ENCODE data around the gene FAM120A.

Gene FAM120A

DNA sequence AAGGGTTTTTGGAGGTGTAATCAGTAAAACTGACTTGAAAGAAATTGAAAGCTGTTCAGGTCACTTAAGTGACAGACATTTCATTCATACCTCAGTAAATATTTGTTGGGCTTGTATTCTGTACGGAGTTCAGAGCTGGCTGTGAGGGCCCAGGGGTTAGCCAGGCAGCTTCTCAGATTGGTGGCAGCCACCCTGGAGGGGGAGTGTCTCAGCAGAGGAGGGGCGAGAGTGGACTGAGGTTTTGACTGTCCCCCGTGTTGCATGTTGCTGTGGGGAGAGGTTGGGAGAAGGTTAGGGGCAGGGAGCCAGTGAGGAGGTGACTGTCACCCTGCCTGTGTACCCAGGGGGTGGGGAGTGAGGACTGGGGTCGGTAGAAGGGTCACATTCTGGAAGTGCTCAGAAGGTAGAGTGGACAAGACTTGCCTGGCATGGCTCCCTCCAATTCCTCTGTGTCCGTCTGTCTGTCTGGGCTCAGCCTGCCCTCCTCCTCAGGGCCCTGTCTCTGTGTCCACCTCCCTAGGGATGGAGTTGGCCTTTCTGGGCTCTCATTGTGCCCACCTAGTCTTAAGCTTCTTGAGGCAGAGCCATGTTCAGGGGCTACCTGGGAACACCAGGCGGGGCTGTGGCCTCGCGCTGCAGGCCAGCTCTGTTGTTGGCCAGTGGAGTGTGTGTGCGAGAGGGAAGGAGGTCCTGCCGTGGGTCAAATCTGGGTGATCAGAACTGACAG, 129.3 kb downstream of the FAM120A start:
- no peak for DNase-seq

DNA sequence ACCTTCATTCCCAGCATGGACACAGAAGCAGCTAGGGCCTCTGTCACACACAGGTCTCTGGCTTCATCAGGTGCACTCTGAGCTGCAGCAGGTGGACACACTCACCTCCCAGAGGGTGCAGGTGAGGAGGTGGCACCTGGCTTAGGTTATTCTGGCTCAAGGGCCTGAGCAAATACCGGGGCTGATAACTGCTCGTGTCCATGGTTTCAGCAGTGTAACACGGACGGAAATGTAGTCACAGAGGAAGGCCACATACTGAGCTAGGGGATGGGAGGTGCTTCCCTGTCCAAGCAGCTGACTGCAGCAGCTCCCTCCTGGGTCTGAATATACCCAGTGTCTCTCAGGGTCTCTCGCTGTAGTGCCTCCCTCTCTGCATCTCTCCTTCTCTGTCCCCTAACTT, 130.6 kb downstream of the FAM120A start:
- no peak for DNase-seq

DNA sequence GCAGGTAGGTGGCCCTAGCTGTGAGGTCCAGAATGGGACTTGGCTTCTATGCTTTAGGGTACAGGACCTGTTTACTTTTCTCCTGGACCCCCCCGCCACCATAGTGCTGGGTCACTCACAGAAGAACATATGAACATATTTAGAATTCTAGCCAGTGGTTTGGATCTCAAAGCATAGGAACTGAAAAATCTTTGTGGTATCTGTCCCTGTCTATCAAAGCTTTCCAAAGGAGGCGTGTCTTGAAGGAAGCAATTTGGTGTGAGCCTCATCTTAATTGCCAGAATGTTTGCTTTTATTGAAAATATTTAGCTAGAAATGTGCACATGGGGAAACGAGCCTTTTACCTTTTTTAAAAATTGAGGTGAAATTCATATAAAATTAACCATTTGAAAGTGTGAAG, 131.1 kb downstream of the FAM120A start:
- no peak for DNase-seq

DNA sequence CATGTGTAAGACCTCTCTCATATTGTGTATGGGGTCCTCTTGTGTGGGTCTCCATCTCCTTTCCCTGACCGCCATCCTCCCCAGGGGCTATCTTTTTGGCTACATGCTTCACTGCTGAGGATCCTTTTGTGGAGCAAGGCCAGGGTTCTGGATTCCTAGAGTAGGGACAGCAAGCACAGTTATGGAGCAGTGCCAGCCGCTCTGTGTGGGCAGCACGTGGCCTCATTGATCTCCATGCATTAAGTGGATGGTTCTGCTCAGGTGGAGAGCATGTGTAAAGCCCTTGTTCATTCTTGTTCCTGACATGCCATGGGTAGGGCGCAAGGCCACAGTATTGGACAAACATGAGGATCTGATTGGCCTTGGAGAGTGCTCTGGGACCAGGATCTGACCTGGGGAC, 133.8 kb downstream of the FAM120A start:
- no peak for DNase-seq

DNA sequence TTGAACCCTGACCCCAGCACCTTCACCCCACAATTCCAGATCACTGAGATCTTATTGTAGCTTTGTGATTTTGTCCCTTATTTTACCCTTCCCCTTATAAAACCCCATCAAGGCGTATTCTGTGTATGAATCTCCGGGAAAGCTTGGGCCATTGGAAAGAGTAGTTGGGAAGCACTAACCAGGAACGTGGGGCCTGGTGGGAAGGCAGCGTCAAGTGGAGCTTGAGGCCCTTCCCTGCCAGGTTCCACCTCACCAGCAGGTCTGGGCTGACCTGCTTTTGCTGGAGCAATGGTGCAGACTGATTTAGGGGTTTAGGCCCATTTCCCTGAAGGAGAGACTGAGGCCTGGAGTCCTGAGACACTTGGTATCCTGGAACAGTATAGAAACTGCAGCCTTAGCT, 134.2 kb downstream of the FAM120A start:
- no peak for DNase-seq

DNA sequence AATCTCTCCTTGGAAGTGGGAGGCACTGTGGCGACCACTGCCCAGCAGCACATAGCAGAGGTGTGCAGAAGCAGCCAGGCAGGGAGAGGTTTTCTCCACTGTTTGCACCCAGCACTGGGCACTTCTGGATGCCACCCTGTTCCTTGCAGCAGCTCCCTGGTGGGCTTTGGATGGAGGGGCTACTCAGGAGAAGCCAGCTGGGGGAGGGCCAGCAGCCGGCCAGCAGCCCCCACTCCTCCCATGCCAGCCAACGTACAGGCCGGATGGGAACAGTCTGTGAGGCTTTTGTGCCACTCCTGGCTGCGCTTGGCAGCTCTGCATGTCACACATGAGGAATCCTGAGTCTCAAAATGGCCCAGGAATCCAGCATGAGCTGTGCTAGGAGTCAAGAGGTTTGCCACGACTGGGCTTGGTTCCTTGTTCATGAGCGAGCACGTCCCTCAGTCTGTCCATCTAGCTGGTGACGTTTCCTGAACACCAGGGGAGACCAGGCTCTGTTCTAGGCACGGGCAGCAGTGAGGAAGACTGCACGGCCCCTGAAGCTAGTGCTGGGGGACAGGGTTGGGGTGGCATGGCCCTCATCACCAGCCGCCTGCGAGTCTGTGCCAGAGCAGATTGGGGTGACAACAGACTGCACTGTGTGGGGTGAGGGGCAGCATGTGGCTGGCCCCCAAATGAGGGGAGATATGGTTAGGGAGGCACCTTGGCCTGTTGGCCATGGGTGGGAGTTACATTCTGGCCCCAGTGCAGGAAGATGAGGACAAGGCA, 135.0 kb downstream of the FAM120A start:
- DNase-seq = no peak

DNA sequence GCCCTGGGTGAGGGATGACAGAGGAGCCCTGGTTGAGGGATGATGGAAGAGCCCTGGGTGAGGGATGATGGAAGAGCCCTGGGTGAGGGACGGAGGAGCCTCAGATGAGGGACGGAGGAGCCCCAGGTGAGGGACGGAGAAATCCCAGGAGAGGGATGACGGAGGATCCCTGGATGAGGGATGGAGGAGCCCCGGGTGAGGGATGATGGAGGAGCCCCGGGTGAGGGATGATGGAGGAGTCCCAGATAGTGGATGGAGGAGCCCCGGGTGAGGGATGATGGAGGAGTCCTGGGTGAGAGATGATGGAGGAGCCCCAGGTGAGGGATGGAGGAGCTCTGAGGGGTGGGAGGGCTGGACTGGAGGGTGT, 135.8 kb downstream of the FAM120A start:
- no peak for DNase-seq

DNA sequence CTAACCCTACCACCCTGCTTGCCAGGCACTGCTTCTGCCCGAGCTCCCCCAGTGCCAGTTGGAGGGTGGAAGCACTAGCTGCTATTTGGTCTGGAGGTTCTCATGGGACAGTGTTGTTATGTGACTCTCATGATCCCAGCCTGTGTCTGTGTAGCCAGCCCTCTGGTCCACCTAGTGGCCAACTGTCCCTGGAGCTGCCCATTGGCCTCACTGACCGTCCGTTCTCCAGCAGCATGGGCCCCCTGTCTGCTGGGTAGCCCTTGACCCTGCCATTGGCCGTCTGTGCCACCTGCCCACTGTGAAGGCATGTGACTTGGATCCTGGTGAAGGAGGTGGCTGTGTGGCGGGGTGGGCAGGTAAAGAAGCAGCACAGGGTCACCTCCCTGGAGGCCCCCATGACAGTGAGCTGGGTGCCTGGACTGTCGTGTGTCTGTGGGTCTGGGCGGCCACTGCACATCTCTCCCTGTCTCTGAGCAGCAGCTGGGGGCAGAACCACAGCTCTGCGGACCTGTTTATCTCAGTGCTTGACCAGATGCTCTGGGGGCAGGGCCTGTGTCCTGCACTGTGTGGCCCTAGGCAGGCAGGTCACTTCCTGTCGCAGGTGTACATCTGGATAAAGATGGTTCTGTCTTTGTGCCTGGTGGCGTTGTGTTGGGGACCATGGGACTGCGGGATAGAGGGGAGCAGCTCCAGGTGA, 136.3 kb downstream of the FAM120A start:
- no peak for DNase-seq

DNA sequence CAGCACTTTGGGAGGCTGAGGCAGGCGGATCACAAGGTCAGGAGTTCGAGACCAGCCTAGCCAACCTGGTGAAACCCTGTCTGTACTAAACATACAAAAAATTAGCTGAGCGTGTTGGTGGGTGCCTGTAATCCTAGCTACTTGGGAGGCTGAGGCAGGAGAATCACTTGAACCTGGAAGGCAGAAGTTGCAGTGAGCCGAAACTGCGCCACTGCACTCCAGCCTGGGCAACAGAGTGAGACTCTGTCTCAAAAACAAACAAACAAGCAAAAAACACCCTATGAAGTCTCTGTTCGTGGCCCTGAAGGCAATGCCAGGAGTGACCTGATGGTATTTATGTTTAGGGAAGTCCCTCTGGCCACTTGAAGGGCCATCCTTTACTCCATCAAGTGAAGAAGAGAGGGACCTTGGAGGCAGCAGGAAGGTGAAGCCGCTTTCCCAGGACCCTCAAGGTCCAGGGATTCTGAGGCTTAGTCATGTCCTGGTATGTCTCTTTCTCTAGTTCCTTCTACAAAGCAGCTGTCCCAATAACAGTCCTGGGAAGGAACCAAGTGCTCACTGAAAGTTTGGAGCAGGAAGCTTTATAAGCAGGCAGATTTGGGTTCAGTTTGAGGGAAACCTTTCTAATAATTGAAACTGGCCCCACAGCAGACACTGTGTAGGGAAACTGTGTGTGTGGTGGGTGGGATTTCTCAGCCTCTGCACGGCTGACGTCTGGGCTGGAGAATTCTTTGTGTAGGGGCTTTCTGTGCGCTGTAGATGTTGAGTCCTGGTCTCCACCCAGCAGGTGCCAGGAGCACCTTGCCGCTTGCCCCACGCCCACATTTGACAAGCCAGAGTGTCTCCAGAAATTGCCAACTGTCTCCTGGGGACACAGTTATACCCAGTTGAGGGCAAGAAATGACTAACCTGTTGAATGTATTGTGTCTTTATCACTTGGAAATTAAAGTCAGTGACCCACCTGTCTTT, 137.4 kb downstream of the FAM120A start:
- DNase-seq = no peak

DNA sequence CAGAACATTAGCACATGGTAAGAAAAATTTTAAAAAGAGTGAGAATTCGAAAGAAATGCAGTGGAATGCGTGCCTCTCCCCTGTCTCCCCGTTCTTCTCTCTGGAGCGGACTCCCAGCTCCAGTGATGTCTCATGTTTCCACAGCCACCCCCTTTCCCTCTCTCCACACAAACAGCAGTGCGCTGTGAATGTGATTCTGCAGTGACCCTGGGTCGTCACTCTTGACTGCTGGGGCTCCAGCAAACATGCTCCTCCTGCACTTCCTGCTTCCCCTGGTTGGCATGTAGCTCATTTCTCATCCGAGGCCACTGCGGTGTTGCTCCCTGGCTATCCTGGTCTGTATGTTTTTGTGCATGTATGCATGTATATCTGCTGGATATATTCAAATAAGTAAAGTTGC, 138.2 kb downstream of the FAM120A start:
- no peak for DNase-seq

DNA sequence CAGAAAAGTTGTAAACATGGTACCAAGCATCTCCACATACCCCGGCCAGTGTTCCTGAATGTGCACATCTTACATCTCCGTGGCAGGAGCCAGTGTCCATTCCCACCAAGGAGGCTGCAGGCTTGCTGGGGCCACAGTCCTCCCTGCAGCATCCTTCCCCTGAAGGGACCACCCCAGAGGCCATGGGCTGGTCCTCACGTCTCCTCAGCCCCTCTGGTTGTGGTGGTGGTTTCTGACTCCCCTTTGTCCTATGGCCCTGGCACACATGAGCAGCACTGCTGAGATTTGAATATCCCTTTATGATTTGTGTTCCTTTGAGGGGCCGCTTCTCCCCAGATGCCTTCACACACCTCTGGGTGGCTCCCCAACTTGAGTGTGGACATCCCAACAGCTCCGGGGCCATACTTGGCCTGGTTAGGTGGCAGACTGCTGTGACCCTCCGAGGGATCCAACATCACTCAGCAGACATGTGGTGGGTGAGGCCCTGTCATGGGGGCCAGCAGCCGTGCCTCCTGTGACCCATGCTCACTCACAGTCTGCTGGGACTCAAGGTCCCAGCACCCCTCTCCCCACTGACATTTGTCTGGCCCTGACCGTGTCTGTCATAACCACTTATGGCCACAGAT, 139.2 kb downstream of the FAM120A start:
- no peak for DNase-seq

DNA sequence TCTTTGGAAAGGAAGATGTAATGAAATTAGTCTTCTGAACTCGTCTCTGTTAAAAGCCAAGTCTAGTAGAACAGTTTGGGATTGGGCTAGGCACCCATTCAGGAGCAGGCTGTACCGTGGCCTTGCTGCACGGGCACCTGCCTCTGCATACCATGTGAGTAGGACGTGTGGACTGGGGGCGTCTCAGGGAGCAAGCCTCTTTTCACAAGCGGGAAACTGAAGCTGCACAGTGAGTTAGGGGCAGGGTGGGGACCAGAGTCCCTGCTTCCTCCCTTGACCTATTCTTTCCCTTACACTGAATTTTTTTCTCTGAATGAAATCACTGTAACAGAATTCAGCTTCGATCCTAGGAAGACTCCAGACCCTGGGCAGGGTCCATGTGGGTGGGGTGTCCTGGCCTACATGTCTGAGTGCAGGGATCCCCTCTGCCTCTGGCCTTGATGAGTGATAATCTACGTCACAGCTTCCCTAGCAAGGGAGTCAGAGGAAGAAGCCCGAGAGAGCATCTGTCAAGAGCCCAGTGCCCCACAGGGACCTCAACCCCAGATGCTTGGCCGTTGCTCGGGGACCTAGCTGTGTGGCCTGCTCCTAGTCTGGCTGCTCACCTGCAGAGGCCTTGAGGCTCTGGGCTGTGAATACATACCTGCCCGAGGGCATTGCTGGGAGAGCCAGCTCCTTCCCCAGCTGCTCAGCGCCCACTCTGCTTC, 140.0 kb downstream of the FAM120A start:
- DNase-seq = no peak

DNA sequence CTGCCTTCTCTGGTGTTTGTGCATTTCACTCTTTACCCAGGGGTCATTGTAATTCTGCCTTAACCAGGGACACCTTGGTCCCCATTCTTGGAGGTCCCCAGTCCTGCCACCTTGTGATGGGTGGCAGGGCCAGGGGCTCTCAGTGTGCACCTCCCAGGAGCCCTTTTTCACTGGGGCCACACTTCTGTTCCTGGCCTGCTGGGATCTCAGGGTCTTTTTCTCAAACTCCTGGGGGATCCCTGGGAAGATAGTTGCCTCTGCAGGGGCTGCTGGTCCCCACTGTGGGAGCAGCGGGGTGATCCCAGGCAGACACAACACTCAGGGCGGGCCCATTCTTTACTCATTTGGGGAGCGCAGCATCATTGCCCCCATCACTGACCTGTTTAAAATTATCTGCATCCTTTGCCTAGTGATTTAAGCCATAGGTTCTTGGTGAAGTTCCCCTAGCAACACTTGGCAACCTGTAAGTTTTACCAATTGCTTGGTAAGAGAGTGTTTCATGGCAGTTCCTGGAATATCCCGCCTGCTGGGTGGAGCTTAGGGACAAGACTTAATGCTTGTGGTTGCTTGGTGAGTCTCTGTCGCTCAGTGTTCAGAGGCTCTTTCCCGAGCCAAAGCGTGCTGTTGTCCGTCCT, 140.6 kb downstream of the FAM120A start:
- no peak for DNase-seq

DNA sequence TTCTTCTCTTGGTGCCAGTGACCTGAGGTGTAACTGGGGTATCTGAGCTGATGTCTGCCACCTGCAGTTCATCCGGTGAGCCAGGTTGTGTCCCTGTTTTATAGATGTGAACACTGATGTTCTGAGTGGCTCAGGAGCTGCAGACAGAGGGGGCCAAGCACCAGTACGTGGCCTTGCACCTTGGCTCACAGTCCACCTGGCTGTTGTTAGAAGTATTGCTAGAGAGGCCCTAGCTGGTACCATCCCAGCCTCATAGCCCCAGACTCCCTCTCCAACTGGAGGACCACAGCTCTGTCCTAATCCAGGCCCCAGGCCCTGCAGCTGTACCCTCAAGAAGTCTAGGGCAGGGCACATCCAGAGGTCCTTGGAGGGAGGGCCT, 141.1 kb downstream of the FAM120A start:
- DNase-seq = no peak

DNA sequence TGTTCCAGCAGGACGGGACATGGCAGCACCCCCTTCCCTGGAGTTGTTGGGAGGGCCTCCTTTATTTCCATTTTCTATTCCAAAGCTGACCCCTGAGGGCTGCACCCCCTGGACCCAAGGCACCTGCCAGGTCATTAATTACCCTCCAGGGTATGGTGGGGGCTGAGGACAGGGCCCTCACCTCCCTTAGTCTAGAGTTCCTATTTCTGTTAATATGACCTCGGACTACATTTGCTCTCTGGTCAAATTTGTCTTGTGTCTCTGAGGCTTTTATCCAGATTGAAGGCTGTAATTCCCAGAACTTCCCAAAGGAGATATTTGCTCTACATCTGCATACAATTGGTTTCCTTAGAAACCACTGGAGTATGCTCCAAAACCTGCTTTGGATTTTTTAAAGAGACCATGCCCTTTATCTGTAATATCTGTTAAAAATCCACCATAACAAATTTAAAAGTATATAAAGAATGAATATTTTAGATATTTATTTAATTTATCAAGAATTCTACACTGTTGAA, 141.7 kb downstream of the FAM120A start:
- DNase-seq = no peak

DNA sequence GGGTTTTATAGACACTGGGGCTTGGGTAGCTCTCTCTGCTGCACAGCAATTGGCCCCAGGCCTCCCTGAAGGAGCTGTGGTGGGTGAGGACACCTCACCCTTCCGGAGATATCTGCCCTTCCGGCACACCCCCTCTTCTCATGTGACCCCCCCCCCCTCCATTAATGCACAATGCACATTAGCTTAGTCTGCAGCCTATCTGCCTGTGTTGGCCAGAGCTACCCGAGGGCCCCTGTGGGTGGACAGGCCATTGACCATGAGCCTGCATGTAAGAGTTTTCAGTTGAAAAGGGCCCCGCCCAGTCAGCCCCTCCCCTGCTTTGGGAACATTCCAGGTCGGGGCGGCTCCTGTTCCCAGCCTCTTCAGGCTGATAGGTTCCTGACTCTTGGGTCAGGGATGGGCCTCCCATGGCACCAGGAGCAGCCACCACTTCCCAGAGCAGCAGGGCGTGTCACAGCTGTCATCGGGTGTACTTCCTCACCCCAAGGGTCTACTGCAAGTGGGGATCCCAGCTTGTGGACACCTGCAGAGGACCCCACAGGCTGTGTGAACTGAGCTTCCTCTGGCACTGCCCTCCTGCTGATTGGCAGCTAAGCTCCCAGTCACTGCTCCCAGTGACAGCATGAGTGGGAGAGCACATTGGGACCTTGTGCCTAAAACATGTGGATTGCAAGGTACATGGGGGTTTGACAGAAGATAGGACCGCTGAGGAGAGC, 142.7 kb downstream of the FAM120A start:
- no peak for DNase-seq

DNA sequence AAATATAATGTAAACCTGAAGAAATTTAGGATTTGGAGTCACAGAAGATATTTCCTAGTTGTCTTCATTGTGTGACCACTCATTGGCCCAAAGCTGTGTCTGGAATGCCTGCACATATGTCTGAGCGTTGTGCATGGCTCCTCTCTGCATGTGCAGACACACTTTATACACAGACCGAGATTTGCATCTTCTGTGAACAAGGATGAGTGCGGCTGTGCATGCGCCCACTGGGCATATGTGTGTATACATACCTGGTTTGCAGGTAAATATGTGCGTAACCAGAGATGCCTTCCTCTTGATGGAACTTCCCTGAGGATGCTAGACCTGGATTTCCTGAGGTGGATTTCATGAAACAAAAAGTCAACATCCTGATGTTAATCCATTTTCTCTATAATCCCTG, 144.0 kb downstream of the FAM120A start:
- no peak for DNase-seq

DNA sequence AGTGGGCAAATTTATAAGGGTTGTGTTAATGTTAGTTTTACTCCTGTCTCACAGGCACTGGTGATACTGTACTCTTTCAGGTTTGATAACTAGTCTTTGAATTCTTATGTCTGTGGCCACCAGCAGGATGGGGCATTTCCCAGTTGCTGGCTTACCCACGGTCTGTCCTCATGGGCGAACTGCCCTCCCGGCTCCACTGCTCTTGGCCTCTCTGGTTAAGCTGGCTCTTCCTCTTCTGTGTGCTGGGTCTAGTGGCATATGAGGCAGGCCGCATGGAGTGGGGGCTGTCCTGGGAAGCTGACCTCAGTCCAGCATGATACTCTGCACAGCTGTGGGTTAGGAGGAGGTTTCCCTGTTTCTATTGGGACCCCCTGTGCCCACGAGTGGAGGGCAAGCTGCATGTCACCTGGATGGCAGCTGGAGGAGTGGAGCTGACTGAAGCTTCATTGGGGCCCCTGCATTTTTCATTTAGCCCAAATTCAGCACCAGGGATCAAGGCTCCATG, 144.4 kb downstream of the FAM120A start:
- DNase-seq = no peak

DNA sequence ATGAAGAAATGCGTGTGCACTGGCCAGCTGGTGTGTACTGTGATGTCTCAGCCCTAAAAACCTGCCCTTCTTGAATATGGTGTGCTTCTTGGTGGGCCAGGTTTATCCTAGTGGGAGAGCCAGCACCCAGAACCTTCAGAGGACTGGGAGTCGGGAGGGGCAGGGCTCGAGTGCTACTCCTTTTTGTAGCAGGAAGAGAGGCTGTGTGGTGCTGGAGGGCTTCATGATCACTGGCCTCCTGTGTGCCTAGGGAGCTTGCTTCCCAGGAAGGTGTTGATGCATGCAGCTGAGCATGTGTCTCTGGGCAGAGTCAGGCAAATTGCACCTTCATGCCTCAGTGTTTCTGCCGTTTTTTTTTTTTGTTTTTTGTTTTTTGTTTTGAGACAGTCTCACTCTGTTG, 144.9 kb downstream of the FAM120A start:
- DNase-seq = no peak

DNA sequence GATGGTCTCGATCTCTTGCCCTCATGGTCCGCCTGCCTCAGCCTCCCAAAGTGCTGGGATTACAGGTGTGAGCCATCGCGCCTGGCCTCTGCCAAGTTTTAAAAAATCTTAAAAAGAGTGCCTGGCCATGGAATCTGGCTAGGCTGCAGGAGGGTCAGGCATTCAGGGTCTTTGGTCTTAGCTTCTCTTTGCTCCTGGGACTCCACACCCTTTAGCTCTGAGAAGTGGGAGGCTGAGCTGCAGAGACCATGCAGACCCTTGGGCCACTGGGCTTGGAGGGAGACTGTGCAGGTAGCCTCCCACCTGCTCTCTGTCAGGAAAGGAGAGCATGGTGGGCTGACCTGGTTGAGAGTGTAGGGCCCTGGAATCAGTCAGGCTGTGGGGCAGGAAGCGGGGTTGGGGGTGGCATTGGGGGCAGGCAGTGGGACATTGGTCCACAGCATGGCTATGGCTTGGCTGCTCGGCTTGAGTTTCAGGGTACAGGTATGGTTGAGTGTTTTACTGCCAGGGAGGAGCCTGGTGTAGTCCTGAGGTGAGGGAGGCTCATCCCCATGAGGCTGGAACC, 145.7 kb downstream of the FAM120A start:
- DNase-seq = no peak

All from NCI-H2171 (cell line).